Activated CD4-positive, alpha-beta T cell treated with anti-CD3 and anti-CD28 coated beads for 36 hours (primary cell): ENCODE results near the gene ANKRD63. TPM values are rescaled to one million over a fixed set of nuclear protein-coding genes. Genes with fewer than 3 reads are reported as not detected.

Experiments
- ATAC-seq: fragments of 200-7000 bp; cut with Tn5 transposase; one replicate; pipeline ENCODE4 v1.10.0; 2021; ENCODE audit warnings: mild to moderate bottlenecking, moderate library complexity
- CTCF ChIA-PET: fragments of 350-600 bp; sonication (Branson Sonifier 250); formaldehyde crosslinking; loops from one replicate; lab custom pipeline; 2021; ENCODE audit warnings: antibody characterized with exemption; lab: Charles Lee
- POLR2A ChIA-PET: fragments of 350-600 bp; sonication (Branson Sonifier 250); formaldehyde crosslinking; loops from one replicate; lab custom pipeline; 2021; ENCODE audit warnings: antibody characterized with exemption, inconsistent platforms; lab: Charles Lee
- DNase-seq: peaks from one replicate; pipeline ENCODE4 v3.0.0-alpha.2; 2020
- H3K27ac Mint-ChIP-seq: one replicate; pipeline ENCODE4 v1.8.0; 2021; ENCODE audit warnings: mixed read lengths
- H3K27me3 Mint-ChIP-seq: one replicate; pipeline ENCODE4 v1.8.0; 2021; ENCODE audit warnings: mixed read lengths
- H3K36me3 Mint-ChIP-seq: one replicate; pipeline ENCODE4 v1.8.0; 2021; ENCODE audit warnings: low read depth, mixed read lengths
- H3K4me1 Mint-ChIP-seq: one replicate; pipeline ENCODE4 v1.8.0; 2021; ENCODE audit warnings: mixed read lengths
- H3K4me3 Mint-ChIP-seq: one replicate; pipeline ENCODE4 v1.8.0; 2021; ENCODE audit warnings: mild to moderate bottlenecking, moderate library complexity, mixed read lengths
- H3K9me3 Mint-ChIP-seq: one replicate; pipeline ENCODE4 v1.8.0; 2021; ENCODE audit warnings: low read depth, mixed read lengths
- intact Hi-C, 2 experiments: fragments of 100-400 bp; cut with DNase I in 1 of 2; cut with micrococcal nuclease in 1 of 2; formaldehyde crosslinking; loops; one replicate each; pipeline versions ENCODE4 v1.14.2 to v1.15.1; 2022 to 2024; cut with DNase I, micrococcal nuclease
- total RNA-seq, 2 experiments: library from RNA; stranded (reverse); gene quantifications; one replicate each; pipeline ENCODE4 v1.2.3, GENCODE V29; 2021

Gene ANKRD63
- total RNA-seq, 2 experiments from 2014 or later, result not detected

DNA sequence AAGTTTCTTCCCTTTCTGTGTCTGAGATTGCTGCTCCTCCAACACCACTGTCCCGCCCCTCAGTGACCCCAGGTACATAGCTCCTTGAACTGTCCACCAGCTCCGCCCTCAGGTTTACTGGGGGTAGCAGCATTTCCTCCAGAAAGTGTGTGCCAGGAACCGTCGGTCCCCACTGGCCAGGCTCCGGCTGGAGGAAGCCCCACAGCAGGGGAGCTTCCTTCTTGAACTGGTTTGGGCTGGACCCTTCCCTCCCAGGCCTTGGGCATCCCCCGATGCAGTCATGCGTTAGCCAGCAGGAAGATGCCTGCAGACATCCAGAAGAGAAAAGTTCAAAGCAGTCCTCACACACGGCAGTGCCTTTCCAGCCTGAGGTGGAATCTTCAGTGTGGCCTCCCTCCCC, 24.3 kb downstream of the ANKRD63 start:
- ATAC-seq (no peak), DNase-seq (no peak)
- H3K4me1 Mint-ChIP-seq, result peaks cover 2% of the 10 kb centered on the region
- intact Hi-C loops, result no loop called here
- H3K36me3 Mint-ChIP-seq, result no peaks in the 10 kb centered on the region
- no peaks in the 10 kb centered on the region for H3K9me3 Mint-ChIP-seq
- no peak overlapping the region for H3K27ac Mint-ChIP-seq
- POLR2A ChIA-PET, result no interaction called here
- H3K27me3 Mint-ChIP-seq, result peaks cover 6% of the 10 kb centered on the region
- CTCF ChIA-PET, result interaction anchor here (0.6 to 2.0 kb wide), 5 partner anchors 10 to 50 kb away, joined by 3 to 7 read pairs (median 6); no protein-coding TSS in a partner anchor
- H3K4me3 Mint-ChIP-seq, result no peak overlapping the region

DNA sequence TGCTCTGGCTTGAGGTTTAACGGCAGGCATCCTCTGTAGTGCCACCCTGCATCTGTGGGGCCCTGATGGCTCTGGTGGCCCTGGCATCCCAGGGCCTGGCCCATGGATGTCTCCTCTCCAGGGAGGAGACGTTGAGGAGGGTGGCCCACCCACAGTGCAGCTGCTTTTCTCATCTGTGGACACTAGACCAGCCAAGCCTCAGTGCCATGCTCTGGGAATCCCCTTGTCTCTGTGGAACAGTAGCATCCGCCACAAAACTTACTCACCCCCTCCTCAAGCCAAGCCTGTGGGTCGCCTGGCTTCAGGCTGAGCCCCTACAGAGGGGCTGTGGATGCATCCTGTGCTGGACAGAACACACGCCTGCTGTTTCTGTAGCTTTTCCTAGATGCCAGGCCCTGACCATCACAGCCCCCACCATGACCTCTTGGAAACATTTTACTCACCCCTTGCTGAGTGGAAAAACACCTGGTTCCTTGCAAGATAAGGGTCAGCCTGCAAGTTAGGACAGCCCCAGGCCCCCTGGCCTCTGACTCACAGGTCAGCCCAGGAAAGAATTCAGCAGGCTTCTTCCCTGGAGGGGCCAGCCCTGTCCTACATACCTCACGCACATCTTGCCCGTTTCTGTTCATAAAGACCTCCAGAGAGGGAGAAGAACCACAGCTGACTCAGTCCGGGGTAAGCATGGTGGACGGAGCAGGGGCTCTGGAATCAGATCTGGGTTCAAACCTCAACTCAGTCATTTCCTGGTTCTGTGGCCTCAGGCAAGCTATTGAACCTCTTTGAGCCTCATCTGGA, 25.0 kb downstream of the ANKRD63 start:
- ATAC-seq (no peak), DNase-seq (no peak)
- H3K27me3 Mint-ChIP-seq, result peaks cover 12% of the 10 kb centered on the region
- H3K27ac Mint-ChIP-seq, result no peak overlapping the region
- POLR2A ChIA-PET, result no interaction called here
- CTCF ChIA-PET, result interaction anchor here (0.6 to 2.0 kb wide), 6 partner anchors 16 to 764 kb away, joined by 3 to 7 read pairs (median 5); no protein-coding TSS in a partner anchor
- H3K9me3 Mint-ChIP-seq, result no peaks in the 10 kb centered on the region
- peaks cover 6% of the 10 kb centered on the region for H3K4me1 Mint-ChIP-seq
- no peaks in the 10 kb centered on the region for H3K36me3 Mint-ChIP-seq
- H3K4me3 Mint-ChIP-seq, result no peak overlapping the region
- intact Hi-C loops, result no loop called here

DNA sequence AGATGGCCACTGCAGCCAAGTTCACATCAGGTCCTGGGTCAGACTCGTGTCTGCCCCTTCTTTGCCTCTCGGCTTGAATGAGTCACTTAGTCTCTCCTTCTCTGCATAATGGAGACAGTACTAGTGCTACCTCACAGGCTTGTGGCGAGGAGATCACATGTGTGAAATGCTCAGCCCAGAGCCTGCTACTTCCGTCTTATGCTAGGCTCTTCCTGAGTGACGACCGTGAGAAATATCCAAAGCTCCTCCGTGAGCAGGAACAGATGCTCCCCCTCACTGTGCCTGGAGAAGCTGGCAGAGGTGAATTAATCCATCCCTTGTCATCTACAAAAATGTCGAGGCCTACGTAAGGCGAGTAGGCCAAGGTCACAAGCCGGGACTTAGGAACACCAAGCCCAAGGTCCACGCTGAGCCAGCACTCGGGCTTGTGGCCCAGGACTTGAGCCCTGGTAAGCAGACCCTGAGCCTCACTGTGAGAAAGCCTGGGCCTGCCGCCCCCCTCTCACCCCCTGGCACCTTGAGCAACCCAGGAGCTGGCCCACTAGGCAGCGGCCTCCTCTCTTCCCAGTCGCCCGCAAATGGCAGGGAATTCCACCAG, 26.1 kb downstream of the ANKRD63 start:
- Mint-ChIP-seq H3K9me3 (no peaks in the 10 kb centered on the region), H3K27me3 (peaks cover 16% of the 10 kb centered on the region), H3K36me3 (no peaks in the 10 kb centered on the region), H3K4me3 (no peak overlapping the region), H3K4me1 (peaks cover 6% of the 10 kb centered on the region), H3K27ac (no peak overlapping the region)
- ATAC-seq, result peak; percentile 66
- ChIA-PET POLR2A (no interaction called here), CTCF (interaction anchor here (1.1 to 2.2 kb wide), 3 partner anchors 17 to 765 kb away, joined by 3 to 12 read pairs (median 4); no protein-coding TSS in a partner anchor)
- no peak for DNase-seq
- intact Hi-C loops, result no loop called here

DNA sequence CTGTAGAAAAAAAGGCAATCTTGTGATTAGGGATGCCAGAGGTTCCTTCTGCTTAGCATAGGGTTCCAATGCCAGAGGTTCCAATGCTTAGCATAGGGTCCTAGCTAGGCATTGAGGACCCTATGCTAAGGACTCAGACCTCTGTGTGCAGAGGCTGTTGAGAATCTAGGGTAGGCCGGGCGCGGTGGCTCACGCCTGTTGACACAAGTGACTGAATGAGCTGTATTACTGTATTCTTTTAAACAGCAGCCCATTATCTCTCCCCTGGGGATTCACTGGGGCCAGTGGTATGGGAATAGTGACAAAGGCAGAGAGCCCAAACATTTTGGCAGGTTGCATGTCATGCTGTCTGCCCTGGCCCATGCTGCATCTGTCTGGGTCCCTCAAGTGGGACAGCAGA, 27.8 kb downstream of the ANKRD63 start:
- CTCF ChIA-PET, result interaction anchor here (0.6 to 2.2 kb wide), 8 partner anchors 8 to 217 kb away, joined by 3 to 12 read pairs (median 4); no protein-coding TSS in a partner anchor
- POLR2A ChIA-PET, result no interaction called here
- DNase-seq (no peak), ATAC-seq (no peak)
- H3K27ac Mint-ChIP-seq, result no peak overlapping the region
- no peaks in the 10 kb centered on the region for H3K9me3 Mint-ChIP-seq
- H3K4me3 Mint-ChIP-seq, result no peak overlapping the region
- H3K27me3 Mint-ChIP-seq, result peaks cover 27% of the 10 kb centered on the region
- no peaks in the 10 kb centered on the region for H3K36me3 Mint-ChIP-seq
- peaks cover 6% of the 10 kb centered on the region for H3K4me1 Mint-ChIP-seq
- intact Hi-C loops, result no loop called here

DNA sequence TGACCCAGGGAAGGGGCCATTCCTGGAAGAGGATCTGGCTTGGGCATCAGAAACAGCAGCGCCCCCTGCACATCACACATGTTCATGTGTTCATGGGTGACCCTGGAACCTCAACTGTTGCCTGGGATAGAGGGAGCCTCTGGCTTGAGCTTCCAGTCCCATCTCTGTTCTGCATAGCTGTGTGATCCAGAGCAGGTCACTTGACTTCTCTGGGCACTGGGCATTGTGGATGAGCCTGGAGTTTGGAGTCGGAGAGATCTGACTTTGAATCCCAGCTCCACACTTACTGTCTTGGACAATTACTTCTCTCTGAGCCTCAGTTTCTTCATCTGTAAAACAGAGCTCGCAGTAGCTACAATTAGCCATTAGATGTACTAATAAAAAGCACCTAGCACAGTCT, 28.4 kb downstream of the ANKRD63 start:
- Mint-ChIP-seq H3K27ac (no peak overlapping the region), H3K4me3 (no peak overlapping the region), H3K4me1 (peaks cover 6% of the 10 kb centered on the region), H3K9me3 (no peaks in the 10 kb centered on the region), H3K27me3 (peaks cover 27% of the 10 kb centered on the region), H3K36me3 (no peaks in the 10 kb centered on the region)
- POLR2A ChIA-PET, result no interaction called here
- intact Hi-C loops, result no loop called here
- ATAC-seq (no peak), DNase-seq (no peak)
- CTCF ChIA-PET, result interaction anchor here (0.7 to 1.9 kb wide), 8 partner anchors 20 to 217 kb away, joined by 3 to 8 read pairs (median 4); no protein-coding TSS in a partner anchor

DNA sequence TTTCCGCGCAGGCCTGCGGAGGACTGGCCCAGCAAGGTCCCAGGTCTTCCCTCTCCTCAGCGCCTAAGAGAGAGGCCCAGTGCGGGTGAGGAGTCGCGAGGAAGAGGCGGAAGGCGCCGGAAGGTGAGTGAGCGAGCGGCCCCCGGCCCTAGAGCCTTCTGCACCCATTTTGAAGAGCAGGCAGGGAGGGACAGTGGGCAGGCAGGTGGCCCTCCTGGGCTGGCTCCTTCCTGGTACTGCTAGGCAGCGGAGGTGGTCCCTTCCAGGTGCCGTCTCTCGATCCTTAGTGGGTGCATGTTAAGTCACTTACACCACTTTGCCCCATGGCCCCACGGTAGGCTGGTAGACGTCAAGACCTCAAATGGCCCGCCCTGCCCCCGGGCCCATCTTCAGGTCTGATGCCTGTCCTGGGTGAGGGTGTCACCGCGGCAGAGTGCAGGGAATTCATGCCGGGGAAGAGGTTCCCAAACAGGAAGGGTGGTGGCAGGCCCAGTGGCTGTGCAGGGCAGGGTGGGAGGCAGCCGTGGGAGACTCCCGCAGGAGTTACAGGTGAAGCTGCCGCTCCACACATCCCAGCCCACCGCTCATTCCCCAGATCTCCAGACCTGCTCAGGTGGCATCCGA, 29.6 kb downstream of the ANKRD63 start:
- CTCF ChIA-PET, result interaction anchor here (1.1 kb wide), 2 partner anchors 21 to 22 kb away, joined by 4 to 5 read pairs; no protein-coding TSS in a partner anchor
- Mint-ChIP-seq H3K36me3 (no peaks in the 10 kb centered on the region), H3K27ac (no peak overlapping the region), H3K4me1 (peaks cover 6% of the 10 kb centered on the region), H3K9me3 (no peaks in the 10 kb centered on the region), H3K27me3 (peaks cover 27% of the 10 kb centered on the region), H3K4me3 (peak overlapping the region; percentile 52)
- POLR2A ChIA-PET, result interaction anchor here (0.6 kb wide), 1 partner anchor 69 kb away, joined by 5 read pairs; no protein-coding TSS in a partner anchor
- no peak for DNase-seq
- intact Hi-C loops, result no loop called here
- ATAC-seq, result peak; percentile 35

DNA sequence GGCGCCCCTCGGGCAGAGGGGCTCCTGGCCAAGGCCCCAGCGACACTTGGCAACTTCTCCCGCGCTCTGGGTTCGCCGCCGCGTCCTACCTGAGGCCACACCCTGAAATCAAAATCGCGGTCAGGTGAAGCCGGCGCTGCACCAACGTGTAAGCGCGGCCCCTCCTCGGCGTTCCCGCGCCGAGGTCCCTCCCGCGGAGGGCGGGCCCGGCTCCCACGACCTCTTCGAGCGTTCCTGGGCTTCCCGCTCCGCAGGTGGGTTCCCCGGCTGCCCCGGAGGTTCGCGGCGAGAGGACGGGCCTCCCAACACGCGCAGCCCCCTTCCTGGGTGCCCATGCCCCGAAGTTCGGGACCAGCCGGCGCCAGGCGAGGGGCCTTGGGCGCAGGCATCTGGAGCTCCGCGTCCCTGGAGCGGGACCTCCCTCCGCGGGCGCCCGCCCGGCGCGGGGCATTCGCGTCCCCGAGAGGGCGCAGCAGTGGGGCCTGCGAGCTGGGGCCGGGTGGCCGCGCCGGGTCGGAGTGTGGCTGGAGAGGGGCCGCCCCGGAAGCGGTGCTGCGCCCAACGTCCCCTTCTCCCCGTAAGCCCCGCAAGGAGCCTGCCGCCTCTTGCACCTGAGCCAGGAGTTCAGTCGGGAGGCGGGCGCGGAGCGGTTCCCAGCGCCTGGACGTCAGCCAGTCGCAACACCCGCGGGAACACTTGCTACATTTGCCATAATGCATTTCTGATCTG, 30.3 kb downstream of the ANKRD63 start:
- Mint-ChIP-seq H3K9me3 (no peaks in the 10 kb centered on the region), H3K36me3 (no peaks in the 10 kb centered on the region), H3K27me3 (peaks cover 27% of the 10 kb centered on the region), H3K4me3 (peak overlapping the region; percentile 52), H3K27ac (no peak overlapping the region), H3K4me1 (peaks cover 6% of the 10 kb centered on the region)
- DNase-seq (peak; percentile 34), ATAC-seq (peak; percentile 49)
- CTCF ChIA-PET, result interaction anchor here (1.1 kb wide), 1 partner anchor 22 kb away, joined by 5 read pairs; no protein-coding TSS in a partner anchor
- intact Hi-C loops, result no loop called here
- POLR2A ChIA-PET, result no interaction called here

DNA sequence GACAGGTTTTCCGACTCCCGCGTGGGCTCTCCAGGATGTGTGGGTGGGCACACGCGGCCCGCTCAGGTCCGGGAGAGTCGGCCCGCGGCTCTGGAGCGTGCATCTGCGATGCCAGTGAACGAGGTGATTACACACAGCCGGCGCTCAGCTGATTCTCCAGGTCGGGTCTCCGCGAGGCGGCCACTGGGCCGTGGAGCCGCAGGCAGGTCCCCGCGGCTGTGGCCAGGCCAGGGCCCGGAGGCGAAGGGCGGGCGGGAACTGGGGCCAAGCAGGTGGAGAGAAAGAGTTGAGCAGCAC, 30.8 kb downstream of the ANKRD63 start:
- no peak for DNase-seq
- Mint-ChIP-seq H3K27ac (no peak overlapping the region), H3K4me1 (peaks cover 6% of the 10 kb centered on the region), H3K36me3 (no peaks in the 10 kb centered on the region), H3K27me3 (peaks cover 27% of the 10 kb centered on the region), H3K9me3 (no peaks in the 10 kb centered on the region), H3K4me3 (no peak overlapping the region)
- intact Hi-C loops, result no loop called here
- no peak for ATAC-seq
- ChIA-PET POLR2A (no interaction called here), CTCF (interaction anchor here (1.1 kb wide), 1 partner anchor 23 kb away, joined by 5 read pairs; no protein-coding TSS in a partner anchor)

DNA sequence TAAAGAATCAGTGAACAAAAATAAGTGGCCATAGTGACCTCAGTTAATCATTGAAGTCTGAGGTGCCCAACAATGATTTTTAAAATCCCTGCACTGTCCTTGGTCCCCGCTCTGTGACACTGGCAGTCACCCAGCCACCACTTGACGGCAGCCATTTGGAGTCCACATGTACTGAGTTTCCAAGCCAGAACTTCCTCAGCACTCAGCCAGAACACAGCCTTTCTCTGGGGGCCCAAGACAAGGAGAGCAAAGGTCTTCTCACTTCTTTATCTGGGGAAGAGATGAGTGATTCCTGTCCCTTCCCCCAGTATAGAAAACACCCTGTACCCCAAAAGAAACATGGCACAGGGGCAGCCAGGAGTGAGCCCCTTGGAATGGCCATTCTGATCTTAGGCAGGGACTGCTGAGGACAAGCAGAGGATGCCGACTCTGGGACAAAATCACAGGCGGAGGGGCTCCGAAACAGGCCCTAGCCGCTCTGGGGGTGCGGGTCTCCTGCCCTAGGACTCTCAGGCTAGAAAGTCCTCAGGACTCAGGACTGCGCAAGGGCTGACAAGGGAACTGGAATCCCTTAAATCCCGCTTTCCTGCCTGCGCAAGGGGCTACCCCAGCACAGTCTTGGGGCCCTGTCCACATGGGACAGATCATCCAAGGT, 31.3 kb downstream of the ANKRD63 start:
- POLR2A ChIA-PET, result no interaction called here
- peaks cover 6% of the 10 kb centered on the region for H3K4me1 Mint-ChIP-seq
- no peaks in the 10 kb centered on the region for H3K36me3 Mint-ChIP-seq
- CTCF ChIA-PET, result interaction anchor here (0.5 to 0.6 kb wide), 2 partner anchors 85 to 367 kb away, joined by 3 read pairs; no protein-coding TSS in a partner anchor
- ATAC-seq, result no peak
- no peaks in the 10 kb centered on the region for H3K9me3 Mint-ChIP-seq
- intact Hi-C loops, result no loop called here
- H3K27ac Mint-ChIP-seq, result no peak overlapping the region
- H3K27me3 Mint-ChIP-seq, result peaks cover 27% of the 10 kb centered on the region
- H3K4me3 Mint-ChIP-seq, result no peak overlapping the region
- DNase-seq, result no peak

DNA sequence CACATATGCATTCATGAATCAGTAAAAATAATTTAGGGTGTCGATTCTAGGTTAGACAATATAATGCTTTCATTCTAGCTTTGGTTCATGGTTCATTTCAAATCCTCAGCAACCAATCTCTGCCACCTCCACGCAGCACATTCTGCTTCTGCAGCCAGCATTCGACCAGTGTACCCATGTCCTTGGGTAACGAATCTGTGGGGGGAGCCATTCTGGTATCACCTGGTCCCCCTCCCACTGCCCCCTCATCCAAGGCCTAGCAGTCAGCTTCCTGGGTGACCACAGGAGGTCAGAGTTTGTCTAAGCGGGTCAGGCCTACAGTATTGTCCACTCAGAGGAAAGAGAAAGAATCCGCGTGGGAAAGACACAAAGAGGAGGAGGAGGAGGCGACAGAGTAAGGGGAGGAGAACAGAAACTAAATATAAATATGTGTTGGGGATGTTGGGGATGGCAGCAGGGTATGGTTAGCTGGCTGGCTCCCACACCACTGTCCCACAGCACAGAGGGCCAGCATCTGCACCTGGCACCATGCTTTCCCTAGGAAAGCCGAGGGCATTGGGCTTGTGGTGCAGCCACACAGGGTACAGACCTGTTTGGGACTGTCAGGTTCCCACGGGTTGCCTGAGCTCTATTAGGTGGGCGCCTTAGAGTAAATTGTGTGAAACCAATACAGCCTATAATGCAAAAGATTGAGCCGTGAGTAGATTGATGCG, 31.9 kb downstream of the ANKRD63 start:
- DNase-seq (no peak), ATAC-seq (no peak)
- H3K4me3 Mint-ChIP-seq, result no peak overlapping the region
- POLR2A ChIA-PET, result no interaction called here
- H3K27me3 Mint-ChIP-seq, result peaks cover 27% of the 10 kb centered on the region
- intact Hi-C loops, result no loop called here
- CTCF ChIA-PET, result interaction anchor here (0.5 to 2.5 kb wide), 6 partner anchors 17 to 366 kb away, joined by 3 to 9 read pairs (median 3); no protein-coding TSS in a partner anchor
- H3K27ac Mint-ChIP-seq, result no peak overlapping the region
- H3K4me1 Mint-ChIP-seq, result peaks cover 6% of the 10 kb centered on the region
- H3K36me3 Mint-ChIP-seq, result no peaks in the 10 kb centered on the region
- H3K9me3 Mint-ChIP-seq, result no peaks in the 10 kb centered on the region
